Glutamatergic neuron (in vitro differentiated cells): Measurements from ENCODE around the gene KLHL28. TPM values are rescaled to one million over a fixed set of nuclear protein-coding genes. Genes with fewer than 3 reads are reported as not detected.
A peak's percentile ranks its signal among the peaks of the same experiment; 100 is the strongest.

Experiments used
- DNase-seq: peaks from one replicate; pipeline ENCODE4 v3.0.0; 2022
- H3K27ac Mint-ChIP-seq: one replicate; pipeline ENCODE4 v1.8.0; 2020; ENCODE audit warnings: mild to moderate bottlenecking, mixed read lengths, inconsistent platforms; ENCODE audit not compliant: unreplicated experiment
- H3K27me3 Mint-ChIP-seq: one replicate; pipeline ENCODE4 v1.8.0; 2020; ENCODE audit warnings: mild to moderate bottlenecking, moderate library complexity, mixed read lengths, inconsistent platforms; ENCODE audit not compliant: unreplicated experiment
- H3K36me3 Mint-ChIP-seq: one replicate; pipeline ENCODE4 v1.8.0; 2020; ENCODE audit warnings: mild to moderate bottlenecking, mixed read lengths, inconsistent platforms; ENCODE audit not compliant: unreplicated experiment
- H3K4me1 Mint-ChIP-seq: one replicate; pipeline ENCODE4 v1.8.0; 2020; ENCODE audit warnings: mild to moderate bottlenecking, low read depth, mixed read lengths, inconsistent platforms; ENCODE audit not compliant: unreplicated experiment
- H3K4me3 Mint-ChIP-seq: one replicate; pipeline ENCODE4 v1.8.0; 2020; ENCODE audit warnings: mild to moderate bottlenecking, mixed read lengths, inconsistent platforms; ENCODE audit not compliant: unreplicated experiment
- H3K9me3 Mint-ChIP-seq: one replicate; pipeline ENCODE4 v1.8.0; 2020; ENCODE audit warnings: mild to moderate bottlenecking, moderate library complexity, mixed read lengths, inconsistent platforms; ENCODE audit not compliant: unreplicated experiment
- total RNA-seq: library from RNA; stranded (reverse); fragmentation: NEBNext Ultra II Directional; extraction: Animal tissue kit (Norgen Biotek cat#: 25700); gene quantifications from one replicate; pipeline ENCODE4 v1.2.1, GENCODE V29; 2021; ENCODE audit not compliant: unreplicated experiment
- TF ChIP-seq, protein P1 (sequence below): fragments of 200-600 bp; sonication (generic); IDR thresholded peaks from one replicate; pipeline ENCODE4 v1.5.0; 2021; ENCODE audit not compliant: partially characterized antibody, unreplicated experiment

The KLHL28 gene
- total RNA-seq, 1 donor from 2014 or later, result 25.4 TPM

DNA sequence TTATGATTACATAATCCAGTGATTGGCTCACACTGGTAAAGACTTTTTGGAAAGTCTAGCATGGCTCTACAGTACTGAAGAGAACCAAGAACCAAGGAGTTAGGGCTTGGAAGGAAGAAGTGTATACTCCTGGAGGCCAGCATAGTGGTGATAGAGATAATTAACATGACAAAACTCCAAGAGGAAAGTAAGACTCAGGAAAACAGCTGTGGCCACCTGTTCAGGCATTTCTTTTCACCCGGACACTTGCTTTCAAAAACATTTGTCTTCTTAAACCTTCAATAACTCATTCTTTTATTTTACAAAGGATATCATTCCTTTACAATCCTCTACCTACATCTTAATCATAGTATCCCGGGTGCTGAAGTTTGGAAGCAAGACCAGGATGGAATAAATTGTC, 50.9 kb downstream of the KLHL28 start:
- DNase-seq, result no peak
- no peaks in the 10 kb centered on the region for H3K4me1 Mint-ChIP-seq
- peaks cover 4% of the 10 kb centered on the region for H3K9me3 Mint-ChIP-seq
- TF ChIP-seq, protein P1, sequence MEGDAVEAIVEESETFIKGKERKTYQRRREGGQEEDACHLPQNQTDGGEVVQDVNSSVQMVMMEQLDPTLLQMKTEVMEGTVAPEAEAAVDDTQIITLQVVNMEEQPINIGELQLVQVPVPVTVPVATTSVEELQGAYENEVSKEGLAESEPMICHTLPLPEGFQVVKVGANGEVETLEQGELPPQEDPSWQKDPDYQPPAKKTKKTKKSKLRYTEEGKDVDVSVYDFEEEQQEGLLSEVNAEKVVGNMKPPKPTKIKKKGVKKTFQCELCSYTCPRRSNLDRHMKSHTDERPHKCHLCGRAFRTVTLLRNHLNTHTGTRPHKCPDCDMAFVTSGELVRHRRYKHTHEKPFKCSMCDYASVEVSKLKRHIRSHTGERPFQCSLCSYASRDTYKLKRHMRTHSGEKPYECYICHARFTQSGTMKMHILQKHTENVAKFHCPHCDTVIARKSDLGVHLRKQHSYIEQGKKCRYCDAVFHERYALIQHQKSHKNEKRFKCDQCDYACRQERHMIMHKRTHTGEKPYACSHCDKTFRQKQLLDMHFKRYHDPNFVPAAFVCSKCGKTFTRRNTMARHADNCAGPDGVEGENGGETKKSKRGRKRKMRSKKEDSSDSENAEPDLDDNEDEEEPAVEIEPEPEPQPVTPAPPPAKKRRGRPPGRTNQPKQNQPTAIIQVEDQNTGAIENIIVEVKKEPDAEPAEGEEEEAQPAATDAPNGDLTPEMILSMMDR, result no peak
- H3K4me3 Mint-ChIP-seq, result no peak overlapping the region
- H3K27ac Mint-ChIP-seq, result no peak overlapping the region
- H3K36me3 Mint-ChIP-seq, result no peaks in the 10 kb centered on the region
- H3K27me3 Mint-ChIP-seq, result no peaks in the 10 kb centered on the region

DNA sequence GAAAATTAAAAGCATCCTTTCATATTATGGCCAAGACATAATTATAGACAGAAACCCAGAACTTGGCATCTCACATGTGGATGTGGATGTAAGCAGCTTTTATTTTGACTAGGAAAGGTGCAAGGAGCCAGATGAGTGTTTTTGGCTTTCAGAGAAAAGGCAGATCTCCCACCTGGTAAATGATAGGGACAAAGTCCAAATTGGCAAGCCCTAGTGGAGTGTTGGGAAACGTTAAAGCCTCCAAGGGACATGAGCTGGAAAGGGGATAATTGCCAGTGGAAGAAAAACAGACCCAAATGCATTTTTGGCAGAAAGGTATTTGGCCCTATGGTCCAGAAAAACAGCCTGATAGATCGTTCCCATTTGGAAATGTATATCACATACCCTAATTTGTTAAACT, 60.1 kb downstream of the KLHL28 start:
- no peaks in the 10 kb centered on the region for H3K36me3 Mint-ChIP-seq
- no peaks in the 10 kb centered on the region for H3K27me3 Mint-ChIP-seq
- DNase-seq, result no peak
- peaks cover 4% of the 10 kb centered on the region for H3K9me3 Mint-ChIP-seq
- H3K27ac Mint-ChIP-seq, result no peak overlapping the region
- TF ChIP-seq, protein P1, result no peak
- no peak overlapping the region for H3K4me3 Mint-ChIP-seq
- no peaks in the 10 kb centered on the region for H3K4me1 Mint-ChIP-seq

- no peak for DNase-seq
- H3K27me3 Mint-ChIP-seq, result no peaks in the 10 kb centered on the region
- no peaks in the 10 kb centered on the region for H3K4me1 Mint-ChIP-seq
- peak overlapping the region; percentile 87 for H3K4me3 Mint-ChIP-seq
- H3K36me3 Mint-ChIP-seq, result no peaks in the 10 kb centered on the region
- TF ChIP-seq, protein P1, result no peak
- H3K27ac Mint-ChIP-seq, result peak overlapping the region; percentile 60
- peaks cover 4% of the 10 kb centered on the region for H3K9me3 Mint-ChIP-seq
Observed at GRCh38 chr14:44898551-44898950, 63.2 kb downstream of the KLHL28 start.

GRCh38 chr14:44897845-44898151, 63.9 kb downstream of the KLHL28 start:
- H3K9me3 Mint-ChIP-seq, result peaks cover 4% of the 10 kb centered on the region
- H3K4me3 Mint-ChIP-seq, result peak overlapping the region; percentile 87
- no peak overlapping the region for H3K27ac Mint-ChIP-seq
- H3K27me3 Mint-ChIP-seq, result no peaks in the 10 kb centered on the region
- TF ChIP-seq, protein P1, result no peak
- no peaks in the 10 kb centered on the region for H3K4me1 Mint-ChIP-seq
- DNase-seq, result no peak
- no peaks in the 10 kb centered on the region for H3K36me3 Mint-ChIP-seq

GRCh38 chr14:44897041-44897844, 64.5 kb downstream of the KLHL28 start:
- H3K27me3 Mint-ChIP-seq, result no peaks in the 10 kb centered on the region
- TF ChIP-seq, protein P1, result no peak
- peak overlapping the region; percentile 86 for H3K27ac Mint-ChIP-seq
- DNase-seq, result peak; percentile 97
- peak overlapping the region; percentile 94 for H3K4me3 Mint-ChIP-seq
- H3K4me1 Mint-ChIP-seq, result no peaks in the 10 kb centered on the region
- peaks cover 4% of the 10 kb centered on the region for H3K9me3 Mint-ChIP-seq
- H3K36me3 Mint-ChIP-seq, result no peaks in the 10 kb centered on the region
